Fibroblast of lung (primary cell): ENCODE results near the gene IGF1R.

ENCODE experiments used
- EZH2 ChIP-seq: IDR thresholded peaks from 2 replicates; pipeline ENCODE4 v1.5.1; 2012; ENCODE audit warnings: low read length, control low read depth, mild to moderate bottlenecking; ENCODE audit errors: missing control alignments
- TF ChIP-seq, protein P1 (sequence below), 2 donors: IDR thresholded peaks in 1 of 2; conservative IDR thresholded peaks in 1 of 2; 1 replicate in 1 of 2; 2 replicates in 1 of 2; pipeline ENCODE4 v1.5.1; 2011 to 2012; ENCODE audit warnings: low read length in 2 of 2, control low read depth in 1 of 2, inconsistent platforms in 1 of 2, low read depth in 1 of 2, mild to moderate bottlenecking in 1 of 2

DNA sequence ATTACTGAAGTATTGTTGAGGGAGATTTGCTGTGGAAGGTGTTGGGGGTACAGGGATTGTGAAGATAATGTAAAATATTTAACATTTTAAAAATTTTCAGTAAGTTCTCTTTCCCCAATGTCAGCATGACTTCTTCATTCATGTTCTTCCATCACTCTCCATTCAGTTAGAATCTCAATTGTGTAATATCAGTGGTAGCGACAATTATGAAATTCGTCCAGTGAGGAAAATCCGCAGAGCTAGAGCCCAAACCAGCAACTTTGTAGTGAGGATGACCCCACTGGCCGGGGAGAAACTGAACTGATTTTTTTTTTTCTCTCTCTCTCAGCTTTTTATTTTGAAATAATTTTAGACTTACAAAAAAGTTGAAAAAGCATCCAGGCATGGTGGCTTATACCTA is 187.5 kb downstream of the IGF1R start:
- TF ChIP-seq, protein P1, sequence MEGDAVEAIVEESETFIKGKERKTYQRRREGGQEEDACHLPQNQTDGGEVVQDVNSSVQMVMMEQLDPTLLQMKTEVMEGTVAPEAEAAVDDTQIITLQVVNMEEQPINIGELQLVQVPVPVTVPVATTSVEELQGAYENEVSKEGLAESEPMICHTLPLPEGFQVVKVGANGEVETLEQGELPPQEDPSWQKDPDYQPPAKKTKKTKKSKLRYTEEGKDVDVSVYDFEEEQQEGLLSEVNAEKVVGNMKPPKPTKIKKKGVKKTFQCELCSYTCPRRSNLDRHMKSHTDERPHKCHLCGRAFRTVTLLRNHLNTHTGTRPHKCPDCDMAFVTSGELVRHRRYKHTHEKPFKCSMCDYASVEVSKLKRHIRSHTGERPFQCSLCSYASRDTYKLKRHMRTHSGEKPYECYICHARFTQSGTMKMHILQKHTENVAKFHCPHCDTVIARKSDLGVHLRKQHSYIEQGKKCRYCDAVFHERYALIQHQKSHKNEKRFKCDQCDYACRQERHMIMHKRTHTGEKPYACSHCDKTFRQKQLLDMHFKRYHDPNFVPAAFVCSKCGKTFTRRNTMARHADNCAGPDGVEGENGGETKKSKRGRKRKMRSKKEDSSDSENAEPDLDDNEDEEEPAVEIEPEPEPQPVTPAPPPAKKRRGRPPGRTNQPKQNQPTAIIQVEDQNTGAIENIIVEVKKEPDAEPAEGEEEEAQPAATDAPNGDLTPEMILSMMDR (conservative IDR thresholded peaks at IDR 0.05 in 1 of 2, IDR thresholded peaks at IDR 0.05 in 1 of 2; ENCODE audit: low read depth in 1 of 2, low read length in 2 of 2): no peak
- TF ChIP-seq EZH2: no peak
